ENCODE data around the gene TIMM23B. TPM values are rescaled to one million over a fixed set of nuclear protein-coding genes. Genes with fewer than 3 reads are reported as not detected.
A peak's percentile ranks its signal among the peaks of the same experiment; 100 is the strongest.
"Not testable (repeated sequence)": the region's sequence is repeated elsewhere in the genome, so short reads cannot be mapped to it uniquely, and the experiment has no call there.

The TIMM23B gene
- polyA plus RNA-seq (2013, experiment 1 of 2): 7.8 TPM
- 8.6 TPM for polyA plus RNA-seq (2013, experiment 2 of 2)

GRCh38 chr10:49941447-49942338, at the start of gene TIMM23B, which contains the start of gene PARG:
Gene TIMM23B, plus strand, starts transcription at chr10:49942053. Its CDS starts 142 bp downstream, at chr10:49942195.
Gene PARG, minus strand, starts transcription at chr10:49942027. Its CDS starts 302 bp downstream, at chr10:49941725.
- not testable (repeated sequence) for H2BK5ac ChIP-seq (ENCODE audit: low read length); H3K14ac ChIP-seq (ENCODE audit: low read length); H3K4ac ChIP-seq (ENCODE audit: low read length); H3K4me1 ChIP-seq (ENCODE audit: control insufficient read depth in 2 of 2, insufficient read depth in 1 of 2, low read depth in 1 of 2, low read length in 2 of 2); H3K79me1 ChIP-seq (ENCODE audit: low read depth, low read length); H4K8ac ChIP-seq (ENCODE audit: low read depth, low read length); H4K91ac ChIP-seq (ENCODE audit: low read depth, low read length, poor library complexity); H3K27me3 ChIP-seq (ENCODE audit: control insufficient read depth in 3 of 3, insufficient read depth in 3 of 3, low read depth in 1 of 3, low read length in 3 of 3); H2BK120ac ChIP-seq (ENCODE audit: low read depth, low read length); H2BK12ac ChIP-seq (ENCODE audit: low read length); H3K36me3 ChIP-seq (replicated peaks in 1 of 2; ENCODE audit: control insufficient read depth in 2 of 2, insufficient read depth in 2 of 2, low read length in 2 of 2); H3K9me3 ChIP-seq (replicated peaks in 1 of 2; ENCODE audit: control insufficient read depth in 2 of 2, insufficient read depth in 1 of 2, low read depth in 1 of 2, low read length in 2 of 2); H3K27ac ChIP-seq (replicated peaks; ENCODE audit: low read length); H3K18ac ChIP-seq (ENCODE audit: low read length); H2BK15ac ChIP-seq (ENCODE audit: low read length); H2AK5ac ChIP-seq (ENCODE audit: low read depth, low read length)
- H3K4me3 ChIP-seq (ENCODE audit: low read length in 2 of 2): peak within 1 kb of the TSS; percentile 70 to 94
- WGBS, 2 donors (ENCODE audit: extremely low coverage in 2 of 2, insufficient read length in 2 of 2, insufficient replicate concordance in 1 of 2): no CpG with 5 or more reads among the region's 81 CpGs
- peak within 1 kb of the TSS; percentile 57 for H3K4me2 ChIP-seq (ENCODE audit: insufficient read depth, low read length, poor library complexity, severe bottlenecking)
- H3K9ac ChIP-seq (ENCODE audit: low read depth, low read length, poor library complexity): peak within 1 kb of the TSS; percentile 88
- peak; percentile 80 for DNase-seq (ENCODE audit: low spot score)
- peak within 1 kb of the TSS; percentile 73 for H3K23ac ChIP-seq (ENCODE audit: low read depth, low read length, poor library complexity)
- peak within 1 kb of the TSS; percentile 83 for H2AFZ ChIP-seq (ENCODE audit: low read length)

GRCh38 chr10:49899999-49900398, 41.9 kb upstream of the TIMM23B start:
- not testable (repeated sequence) for H3K9me3 ChIP-seq (replicated peaks in 1 of 2; ENCODE audit: control insufficient read depth in 2 of 2, insufficient read depth in 1 of 2, low read depth in 1 of 2, low read length in 2 of 2); H2BK120ac ChIP-seq (ENCODE audit: low read depth, low read length); H4K8ac ChIP-seq (ENCODE audit: low read depth, low read length); H3K9ac ChIP-seq (ENCODE audit: low read depth, low read length, poor library complexity); H2AFZ ChIP-seq (ENCODE audit: low read length); H3K27ac ChIP-seq (replicated peaks; ENCODE audit: low read length); H2AK5ac ChIP-seq (ENCODE audit: low read depth, low read length); H4K91ac ChIP-seq (ENCODE audit: low read depth, low read length, poor library complexity); H3K18ac ChIP-seq (ENCODE audit: low read length); H3K27me3 ChIP-seq (ENCODE audit: control insufficient read depth in 3 of 3, insufficient read depth in 3 of 3, low read depth in 1 of 3, low read length in 3 of 3); H3K23ac ChIP-seq (ENCODE audit: low read depth, low read length, poor library complexity); H3K36me3 ChIP-seq (replicated peaks in 1 of 2; ENCODE audit: control insufficient read depth in 2 of 2, insufficient read depth in 2 of 2, low read length in 2 of 2); H2BK12ac ChIP-seq (ENCODE audit: low read length); H3K4ac ChIP-seq (ENCODE audit: low read length); H2BK5ac ChIP-seq (ENCODE audit: low read length); DNase-seq (ENCODE audit: low spot score); H3K14ac ChIP-seq (ENCODE audit: low read length); H3K4me1 ChIP-seq (ENCODE audit: control insufficient read depth in 2 of 2, insufficient read depth in 1 of 2, low read depth in 1 of 2, low read length in 2 of 2); H3K79me1 ChIP-seq (ENCODE audit: low read depth, low read length); H3K4me3 ChIP-seq (ENCODE audit: low read length in 2 of 2); H3K4me2 ChIP-seq (ENCODE audit: insufficient read depth, low read length, poor library complexity, severe bottlenecking); H2BK15ac ChIP-seq (ENCODE audit: low read length)
- no CpG with 5 or more reads among the region's 2 CpGs for WGBS, 2 donors (ENCODE audit: extremely low coverage in 2 of 2, insufficient read length in 2 of 2, insufficient replicate concordance in 1 of 2)

- H3K27me3 ChIP-seq (ENCODE audit: control insufficient read depth in 3 of 3, insufficient read depth in 3 of 3, low read depth in 1 of 3, low read length in 3 of 3); H3K4ac ChIP-seq (ENCODE audit: low read length); H2BK15ac ChIP-seq (ENCODE audit: low read length); H3K23ac ChIP-seq (ENCODE audit: low read depth, low read length, poor library complexity); H4K91ac ChIP-seq (ENCODE audit: low read depth, low read length, poor library complexity); H2BK120ac ChIP-seq (ENCODE audit: low read depth, low read length); H4K8ac ChIP-seq (ENCODE audit: low read depth, low read length); H2AFZ ChIP-seq (ENCODE audit: low read length); H3K4me3 ChIP-seq (ENCODE audit: low read length in 2 of 2); DNase-seq (ENCODE audit: low spot score); H3K36me3 ChIP-seq (replicated peaks in 1 of 2; ENCODE audit: control insufficient read depth in 2 of 2, insufficient read depth in 2 of 2, low read length in 2 of 2); H2BK5ac ChIP-seq (ENCODE audit: low read length); H3K79me1 ChIP-seq (ENCODE audit: low read depth, low read length); H3K4me2 ChIP-seq (ENCODE audit: insufficient read depth, low read length, poor library complexity, severe bottlenecking); H3K9me3 ChIP-seq (replicated peaks in 1 of 2; ENCODE audit: control insufficient read depth in 2 of 2, insufficient read depth in 1 of 2, low read depth in 1 of 2, low read length in 2 of 2); H3K18ac ChIP-seq (ENCODE audit: low read length); H3K9ac ChIP-seq (ENCODE audit: low read depth, low read length, poor library complexity); H3K4me1 ChIP-seq (ENCODE audit: control insufficient read depth in 2 of 2, insufficient read depth in 1 of 2, low read depth in 1 of 2, low read length in 2 of 2); H2BK12ac ChIP-seq (ENCODE audit: low read length); H3K27ac ChIP-seq (replicated peaks; ENCODE audit: low read length); H2AK5ac ChIP-seq (ENCODE audit: low read depth, low read length); H3K14ac ChIP-seq (ENCODE audit: low read length): not testable (repeated sequence)
- WGBS, 2 donors (ENCODE audit: extremely low coverage in 2 of 2, insufficient read length in 2 of 2, insufficient replicate concordance in 1 of 2): no CpG with 5 or more reads among the region's 3 CpGs
Measured at GRCh38 chr10:49900406-49900805, 41.4 kb upstream of the TIMM23B start.

- H2AFZ ChIP-seq (ENCODE audit: low read length); H3K4me1 ChIP-seq (ENCODE audit: control insufficient read depth in 2 of 2, insufficient read depth in 1 of 2, low read depth in 1 of 2, low read length in 2 of 2); H3K27ac ChIP-seq (replicated peaks; ENCODE audit: low read length); H3K79me1 ChIP-seq (ENCODE audit: low read depth, low read length); H2BK15ac ChIP-seq (ENCODE audit: low read length); H3K14ac ChIP-seq (ENCODE audit: low read length); DNase-seq (ENCODE audit: low spot score); H3K9me3 ChIP-seq (replicated peaks in 1 of 2; ENCODE audit: control insufficient read depth in 2 of 2, insufficient read depth in 1 of 2, low read depth in 1 of 2, low read length in 2 of 2); H4K91ac ChIP-seq (ENCODE audit: low read depth, low read length, poor library complexity); H3K9ac ChIP-seq (ENCODE audit: low read depth, low read length, poor library complexity); H2BK12ac ChIP-seq (ENCODE audit: low read length); H3K27me3 ChIP-seq (ENCODE audit: control insufficient read depth in 3 of 3, insufficient read depth in 3 of 3, low read depth in 1 of 3, low read length in 3 of 3); H2BK120ac ChIP-seq (ENCODE audit: low read depth, low read length); H3K18ac ChIP-seq (ENCODE audit: low read length); H3K4me2 ChIP-seq (ENCODE audit: insufficient read depth, low read length, poor library complexity, severe bottlenecking); H2BK5ac ChIP-seq (ENCODE audit: low read length); H3K4me3 ChIP-seq (ENCODE audit: low read length in 2 of 2); H4K8ac ChIP-seq (ENCODE audit: low read depth, low read length); H3K4ac ChIP-seq (ENCODE audit: low read length); H3K36me3 ChIP-seq (replicated peaks in 1 of 2; ENCODE audit: control insufficient read depth in 2 of 2, insufficient read depth in 2 of 2, low read length in 2 of 2); H3K23ac ChIP-seq (ENCODE audit: low read depth, low read length, poor library complexity); H2AK5ac ChIP-seq (ENCODE audit: low read depth, low read length): not testable (repeated sequence)
- WGBS, 2 donors (ENCODE audit: extremely low coverage in 2 of 2, insufficient read length in 2 of 2, insufficient replicate concordance in 1 of 2): no CpG with 5 or more reads among the region's 3 CpGs
Measured at GRCh38 chr10:49903829-49904228, 38.0 kb upstream of the TIMM23B start.
